NB4 (cell line): ENCODE results near the gene LRRC4C.

Source experiments
- DNase-seq: peaks from one replicate; pipeline ENCODE4 v3.0.0; 2010; ENCODE audit warnings: low read depth
- H3K4me3 ChIP-seq: one replicate; pipeline ENCODE4 v1.5.1; 2011; ENCODE audit warnings: mild to moderate bottlenecking, low read depth, low read length, moderate library complexity
- MYC ChIP-seq: IDR thresholded peaks from 2 replicates; pipeline ENCODE4 v1.6.1; 2011; ENCODE audit warnings: low read depth, low read length
- POLR2A ChIP-seq: IDR thresholded peaks from 2 replicates; pipeline ENCODE4 v1.6.1; 2011; ENCODE audit warnings: mild to moderate bottlenecking; ENCODE audit not compliant: insufficient read length; ENCODE audit errors: extremely low read depth
- TF ChIP-seq, protein P1 (sequence below): IDR thresholded peaks from 2 replicates; pipeline ENCODE4 v1.6.1; 2011; ENCODE audit warnings: low read depth, low read length
- TF ChIP-seq, protein P2 (sequence below): IDR thresholded peaks from one replicate; pipeline ENCODE4 v1.5.1; 2012; ENCODE audit warnings: low read depth, low read length

The LRRC4C gene

DNA sequence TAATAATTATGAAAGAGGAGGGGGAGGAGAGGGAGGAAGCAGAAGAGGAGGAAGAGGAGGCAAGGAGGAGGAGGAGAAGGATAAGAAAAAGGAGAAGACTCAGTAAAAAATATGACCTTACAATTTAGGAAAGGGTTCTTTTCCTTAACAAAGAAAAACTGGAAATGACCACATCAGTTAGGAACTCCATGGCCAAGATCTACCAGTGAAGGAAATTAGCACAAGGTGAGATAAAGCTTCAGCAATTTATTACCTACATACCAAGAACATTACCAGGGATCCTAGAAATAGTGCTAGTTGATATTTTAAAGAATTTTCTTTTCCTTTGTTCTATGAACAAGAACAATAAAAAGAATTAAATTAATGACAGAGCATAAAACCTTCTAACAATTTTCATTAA is 172.7 kb downstream of the LRRC4C start:
- DNase-seq: no peak
- TF ChIP-seq, protein P1, sequence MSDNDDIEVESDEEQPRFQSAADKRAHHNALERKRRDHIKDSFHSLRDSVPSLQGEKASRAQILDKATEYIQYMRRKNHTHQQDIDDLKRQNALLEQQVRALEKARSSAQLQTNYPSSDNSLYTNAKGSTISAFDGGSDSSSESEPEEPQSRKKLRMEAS: no peak
- TF ChIP-seq MYC (no peak), POLR2A (no peak)
- TF ChIP-seq, protein P2, sequence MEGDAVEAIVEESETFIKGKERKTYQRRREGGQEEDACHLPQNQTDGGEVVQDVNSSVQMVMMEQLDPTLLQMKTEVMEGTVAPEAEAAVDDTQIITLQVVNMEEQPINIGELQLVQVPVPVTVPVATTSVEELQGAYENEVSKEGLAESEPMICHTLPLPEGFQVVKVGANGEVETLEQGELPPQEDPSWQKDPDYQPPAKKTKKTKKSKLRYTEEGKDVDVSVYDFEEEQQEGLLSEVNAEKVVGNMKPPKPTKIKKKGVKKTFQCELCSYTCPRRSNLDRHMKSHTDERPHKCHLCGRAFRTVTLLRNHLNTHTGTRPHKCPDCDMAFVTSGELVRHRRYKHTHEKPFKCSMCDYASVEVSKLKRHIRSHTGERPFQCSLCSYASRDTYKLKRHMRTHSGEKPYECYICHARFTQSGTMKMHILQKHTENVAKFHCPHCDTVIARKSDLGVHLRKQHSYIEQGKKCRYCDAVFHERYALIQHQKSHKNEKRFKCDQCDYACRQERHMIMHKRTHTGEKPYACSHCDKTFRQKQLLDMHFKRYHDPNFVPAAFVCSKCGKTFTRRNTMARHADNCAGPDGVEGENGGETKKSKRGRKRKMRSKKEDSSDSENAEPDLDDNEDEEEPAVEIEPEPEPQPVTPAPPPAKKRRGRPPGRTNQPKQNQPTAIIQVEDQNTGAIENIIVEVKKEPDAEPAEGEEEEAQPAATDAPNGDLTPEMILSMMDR: no peak

DNA sequence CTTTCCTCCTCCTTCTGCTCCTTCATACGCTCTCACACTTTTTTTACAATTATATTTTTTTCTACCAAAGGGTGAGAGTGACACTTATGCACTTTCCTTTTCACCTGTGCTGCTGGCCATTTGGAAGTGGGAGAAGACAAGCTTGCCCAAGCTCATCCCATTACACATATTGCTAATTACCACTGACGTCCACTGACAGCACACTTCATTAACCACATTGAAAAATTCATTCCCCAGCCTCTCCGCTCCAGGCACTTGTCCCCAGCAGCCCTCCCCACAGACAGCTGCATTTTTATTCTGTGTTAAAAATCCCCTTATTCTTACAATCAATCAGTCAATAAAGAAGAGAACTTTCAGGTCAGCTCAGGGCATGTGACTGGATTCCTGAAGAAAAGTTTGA is 175.1 kb downstream of the LRRC4C start:
- DNase-seq: no peak
- no peak overlapping the region for H3K4me3 ChIP-seq
- TF ChIP-seq, protein P1: no peak
- no peak for TF ChIP-seq POLR2A
- TF ChIP-seq, protein P2: no peak
- no peak for TF ChIP-seq MYC

More for the DNA sequence above, 172.7 kb downstream of the LRRC4C start:
- H3K4me3 ChIP-seq: no peak overlapping the region

DNA sequence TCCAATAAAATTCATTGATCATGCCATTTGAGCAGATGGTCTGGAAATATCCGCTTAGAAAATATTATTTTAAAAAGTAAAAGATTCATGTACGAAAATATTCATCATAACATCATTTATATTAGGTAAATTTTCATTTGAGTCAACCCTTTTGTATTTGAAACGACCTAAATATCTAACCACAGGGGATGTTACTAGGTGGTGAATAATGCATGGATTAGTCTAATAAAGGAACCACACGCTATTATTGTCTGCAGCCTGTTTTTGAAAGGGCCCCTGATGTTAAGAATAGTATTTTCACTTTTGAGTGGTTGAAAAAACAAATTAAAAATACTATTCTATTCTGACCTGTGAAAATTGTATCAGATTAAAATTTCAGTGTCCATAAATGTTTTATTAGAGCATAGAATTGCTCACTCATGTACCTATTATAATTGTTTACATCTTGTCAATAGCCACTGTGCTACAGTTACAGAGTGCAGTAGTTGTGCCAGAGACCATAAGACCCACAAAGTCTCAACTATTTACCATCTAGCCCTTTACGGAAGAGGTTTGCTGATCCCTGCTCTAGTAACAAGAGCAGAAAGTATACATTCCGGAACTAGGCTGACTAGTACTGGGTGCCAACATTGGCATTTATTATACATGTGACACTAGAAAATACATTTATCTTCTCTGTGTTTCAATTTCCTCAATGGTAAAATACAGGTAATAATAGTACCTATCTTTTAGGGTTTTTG is 176.1 kb downstream of the LRRC4C start:
- no peak for DNase-seq
- TF ChIP-seq, protein P1: no peak
- TF ChIP-seq MYC: no peak
- TF ChIP-seq, protein P2: no peak
- TF ChIP-seq POLR2A: no peak

DNA sequence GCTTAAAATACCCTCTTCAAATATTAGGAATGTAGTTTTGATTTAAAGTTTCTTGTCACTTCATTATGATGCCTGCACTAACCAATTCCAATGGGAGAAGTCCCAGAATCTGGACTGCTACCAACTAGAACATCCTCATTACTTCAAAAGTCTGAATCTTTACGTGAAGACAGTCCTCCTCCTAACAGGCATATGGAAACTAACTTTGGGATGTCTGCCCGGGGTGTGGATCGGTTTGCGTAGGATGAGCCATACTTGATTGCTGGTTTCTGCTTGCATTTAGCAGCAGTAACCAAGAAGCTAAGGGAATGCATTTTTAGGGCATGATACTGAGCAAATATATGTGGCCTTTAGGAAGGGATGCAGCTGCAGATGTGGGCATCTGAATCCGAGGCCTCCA is 177.1 kb downstream of the LRRC4C start:
- DNase-seq: no peak
- TF ChIP-seq MYC: no peak
- TF ChIP-seq, protein P1: no peak
- TF ChIP-seq, protein P2: no peak
- no peak overlapping the region for H3K4me3 ChIP-seq

More for the DNA sequence above, 176.1 kb downstream of the LRRC4C start:
- no peak overlapping the region for H3K4me3 ChIP-seq

DNA sequence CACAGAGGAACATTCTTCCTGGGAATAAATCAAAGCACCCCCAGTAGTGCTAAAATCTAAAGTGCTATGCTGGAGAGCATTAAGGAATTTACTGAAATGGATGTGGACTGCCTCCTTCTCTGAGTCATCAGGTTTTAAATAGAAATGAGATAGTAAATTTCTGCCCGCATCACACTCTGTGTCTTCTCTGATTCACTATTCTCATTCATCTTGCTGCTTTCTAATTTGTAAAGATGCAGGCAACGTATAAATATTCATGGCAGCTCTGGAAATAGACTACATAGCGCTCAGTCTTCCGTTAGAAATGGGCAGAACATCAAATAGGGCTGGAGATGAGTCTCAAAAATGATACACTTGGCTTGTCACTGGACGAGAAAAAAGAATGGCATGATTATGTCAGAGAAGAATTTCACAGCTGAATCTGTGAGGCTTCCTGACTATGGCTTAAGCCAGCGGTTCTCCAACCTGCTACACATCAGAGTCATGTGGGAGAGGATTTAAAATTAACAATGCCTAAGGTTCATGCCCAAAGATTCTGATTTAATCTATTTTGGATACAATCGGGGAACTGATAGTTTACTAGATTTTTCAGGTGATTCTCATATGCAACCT is 178.2 kb downstream of the LRRC4C start:
- no peak overlapping the region for H3K4me3 ChIP-seq
- TF ChIP-seq, protein P2: no peak
- TF ChIP-seq POLR2A (no peak), MYC (no peak)
- TF ChIP-seq, protein P1: no peak
- DNase-seq: no peak
